CD4-positive, alpha-beta T cell treated with Interleukin-15 for 1 hour (primary cell): Measurements from ENCODE around the gene PKNOX2.

Experiments used
- DNase-seq: peaks from one replicate; pipeline ENCODE4 v3.0.0-alpha.2; 2020

Gene PKNOX2

DNA sequence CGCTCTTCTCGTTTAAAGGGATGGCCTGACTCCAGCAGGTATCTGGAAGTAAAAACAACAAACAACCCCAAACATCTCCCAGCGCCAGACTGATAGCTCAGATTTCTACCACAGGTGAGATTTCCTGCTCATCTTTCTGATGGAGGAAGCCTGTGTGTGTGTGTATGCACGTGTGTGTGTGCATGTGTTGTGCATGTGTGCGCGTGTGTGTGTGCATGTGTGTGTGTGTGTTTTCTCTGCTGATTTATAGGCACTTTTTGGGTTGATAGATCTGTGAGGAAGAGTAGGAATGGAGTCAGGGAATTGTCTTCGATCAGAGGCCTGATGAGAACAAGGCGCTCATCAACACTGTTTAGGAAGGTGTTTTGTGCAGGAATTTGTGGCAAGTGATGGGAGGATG is 103.0 kb downstream of the PKNOX2 start:
- no peak for DNase-seq

DNA sequence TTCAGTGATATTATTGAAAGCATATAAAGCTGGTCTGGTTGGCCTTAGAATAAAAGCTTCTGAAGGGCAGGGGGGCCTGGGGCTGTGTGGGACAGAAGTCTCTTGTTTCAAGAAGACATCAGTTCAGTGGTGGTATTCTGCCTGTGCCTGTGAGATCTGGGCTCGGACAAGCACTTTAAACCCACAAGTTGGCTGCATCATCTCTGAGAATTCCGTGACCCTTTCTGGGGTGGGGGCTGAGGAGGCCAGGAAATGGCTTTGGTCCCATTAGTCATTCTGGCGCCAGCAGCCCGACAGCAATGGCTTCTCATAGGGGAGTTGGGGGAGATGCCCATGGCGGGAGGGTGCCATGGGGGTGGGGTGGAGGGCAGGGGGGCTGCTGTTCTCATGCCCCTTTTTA is 104.1 kb downstream of the PKNOX2 start:
- no peak for DNase-seq

DNA sequence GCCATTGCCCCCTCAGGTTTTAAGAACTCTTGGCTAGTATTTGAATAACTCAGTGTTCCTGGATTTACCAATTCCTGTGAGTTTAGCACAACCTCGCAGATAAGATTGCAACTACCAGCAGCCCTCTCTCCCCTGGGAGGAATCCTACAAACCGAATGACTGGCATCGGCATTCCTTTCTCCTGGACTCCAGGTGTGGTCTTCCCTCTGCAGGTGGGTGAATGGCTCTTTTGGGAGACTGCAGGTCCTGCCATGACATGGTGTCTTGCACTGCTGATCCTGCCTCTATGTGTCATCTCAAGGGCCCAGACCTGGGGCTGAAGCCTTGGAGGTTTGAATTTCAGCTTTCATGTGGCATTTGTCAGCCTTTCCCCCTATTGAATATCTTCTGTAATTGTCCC is 105.6 kb downstream of the PKNOX2 start:
- no peak for DNase-seq

GRCh38 chr11:125270711-125271110 is 106.2 kb downstream of the PKNOX2 start:
- DNase-seq: no peak

DNA sequence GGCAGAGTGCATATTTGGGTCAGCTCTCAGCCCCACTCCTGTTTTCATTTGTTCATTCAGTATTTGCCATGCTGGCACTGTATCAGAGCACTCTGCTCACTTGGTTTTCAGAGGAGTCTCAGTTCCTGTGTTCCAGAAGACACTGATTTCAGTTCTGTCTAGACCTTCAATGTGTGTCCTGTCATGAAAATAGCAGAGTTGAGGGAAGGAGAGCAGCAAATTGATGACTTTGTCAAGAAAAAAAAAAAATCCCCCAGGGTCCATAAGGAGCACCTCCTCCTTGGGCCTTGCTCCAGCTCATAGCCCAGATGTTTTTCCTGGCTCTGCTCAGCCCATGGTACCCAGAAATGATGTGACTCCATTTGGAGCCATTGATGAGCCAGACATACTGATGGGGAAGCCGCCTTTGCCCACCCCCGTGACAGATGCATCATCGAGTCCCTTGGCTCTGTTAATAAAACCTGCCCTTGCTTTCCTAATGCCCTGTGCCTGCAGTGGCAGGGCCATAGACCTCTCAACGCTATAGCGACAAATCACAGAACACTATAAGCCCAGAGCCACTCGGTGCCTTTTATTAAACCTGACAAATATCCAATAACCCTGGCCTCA is 107.0 kb downstream of the PKNOX2 start:
- DNase-seq: no peak

DNA sequence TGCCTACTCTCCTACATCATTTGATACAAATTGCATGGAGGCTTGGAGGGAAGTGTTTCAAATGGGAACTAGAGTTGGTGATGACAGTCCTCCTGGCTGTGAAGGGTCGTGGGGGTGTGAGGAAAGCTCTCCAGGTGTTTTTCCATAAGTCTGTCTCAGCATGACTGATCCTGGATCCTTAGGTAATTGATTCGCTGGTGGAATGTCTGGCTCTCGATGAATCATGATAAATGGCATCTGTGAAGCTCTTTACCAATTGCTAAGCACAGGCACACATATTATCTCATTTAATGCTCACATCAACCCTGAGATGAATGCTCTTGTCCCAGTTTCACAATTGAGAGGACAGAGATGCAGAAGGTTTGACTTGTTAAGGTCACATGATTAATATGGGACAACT is 107.5 kb downstream of the PKNOX2 start:
- DNase-seq: no peak

DNA sequence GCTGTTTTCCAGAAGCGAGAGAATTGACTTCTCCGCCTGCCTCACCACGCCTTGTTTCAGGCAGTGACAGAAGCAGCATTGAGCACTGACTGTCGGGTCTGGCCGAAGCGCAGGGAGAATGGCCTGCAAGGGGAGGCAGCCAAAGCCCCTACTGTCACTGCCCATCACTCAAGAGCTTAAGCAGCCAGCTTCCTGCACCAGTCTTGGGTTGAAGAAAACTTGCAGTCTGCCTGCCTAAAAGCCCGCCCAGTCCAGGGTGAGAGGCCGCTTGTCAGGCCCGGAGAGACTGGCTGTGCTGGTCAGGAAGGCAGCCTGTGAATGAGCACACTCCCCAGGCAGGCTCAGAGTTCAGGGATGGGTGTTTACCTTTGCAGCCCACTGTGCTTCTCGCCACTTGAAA is 108.3 kb downstream of the PKNOX2 start:
- no peak for DNase-seq

DNA sequence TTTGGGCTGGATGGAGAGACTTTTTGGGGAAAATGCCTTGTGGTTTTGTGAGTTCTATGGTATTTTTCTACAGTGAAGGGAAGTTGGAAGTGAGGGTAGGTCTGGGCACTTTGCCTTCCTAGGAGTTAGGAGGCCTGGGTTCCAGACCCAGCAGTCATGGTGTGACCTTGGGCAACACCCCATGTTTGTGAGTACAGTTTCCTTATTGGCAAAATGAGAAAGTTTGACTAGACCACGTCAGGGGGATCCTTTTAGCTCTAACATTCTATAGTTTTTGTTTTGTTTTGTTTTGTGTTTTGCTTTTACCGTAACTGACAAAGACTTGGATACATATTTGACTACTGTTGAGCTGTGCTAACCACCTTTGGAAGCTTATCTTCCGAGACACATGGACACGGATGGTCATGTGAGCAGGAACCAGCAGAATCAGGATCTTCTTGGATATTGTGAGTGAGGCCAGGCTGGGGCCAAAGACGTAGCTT is 109.0 kb downstream of the PKNOX2 start:
- DNase-seq: no peak

DNA sequence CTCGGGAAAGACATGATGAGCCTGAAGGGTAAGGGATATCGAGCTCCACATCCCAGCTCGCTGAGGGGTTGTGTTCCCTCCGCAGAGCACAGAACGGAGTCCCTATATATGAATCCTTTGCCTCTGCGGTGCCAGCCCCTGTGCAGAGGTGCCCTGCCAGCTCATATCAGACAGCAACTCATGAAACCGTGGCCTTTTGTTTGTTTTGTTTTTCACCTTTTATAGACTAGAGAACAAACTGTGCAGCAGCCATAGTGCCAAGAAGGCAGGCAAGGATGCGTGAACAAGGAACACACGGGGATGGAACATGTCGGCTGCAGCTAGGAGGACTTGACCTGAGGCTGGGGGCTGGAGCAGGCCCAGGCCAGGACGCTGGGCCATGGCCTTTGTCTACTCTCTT is 109.8 kb downstream of the PKNOX2 start:
- DNase-seq: no peak

GRCh38 chr11:125274774-125275173 is 110.2 kb downstream of the PKNOX2 start:
- DNase-seq: no peak

DNA sequence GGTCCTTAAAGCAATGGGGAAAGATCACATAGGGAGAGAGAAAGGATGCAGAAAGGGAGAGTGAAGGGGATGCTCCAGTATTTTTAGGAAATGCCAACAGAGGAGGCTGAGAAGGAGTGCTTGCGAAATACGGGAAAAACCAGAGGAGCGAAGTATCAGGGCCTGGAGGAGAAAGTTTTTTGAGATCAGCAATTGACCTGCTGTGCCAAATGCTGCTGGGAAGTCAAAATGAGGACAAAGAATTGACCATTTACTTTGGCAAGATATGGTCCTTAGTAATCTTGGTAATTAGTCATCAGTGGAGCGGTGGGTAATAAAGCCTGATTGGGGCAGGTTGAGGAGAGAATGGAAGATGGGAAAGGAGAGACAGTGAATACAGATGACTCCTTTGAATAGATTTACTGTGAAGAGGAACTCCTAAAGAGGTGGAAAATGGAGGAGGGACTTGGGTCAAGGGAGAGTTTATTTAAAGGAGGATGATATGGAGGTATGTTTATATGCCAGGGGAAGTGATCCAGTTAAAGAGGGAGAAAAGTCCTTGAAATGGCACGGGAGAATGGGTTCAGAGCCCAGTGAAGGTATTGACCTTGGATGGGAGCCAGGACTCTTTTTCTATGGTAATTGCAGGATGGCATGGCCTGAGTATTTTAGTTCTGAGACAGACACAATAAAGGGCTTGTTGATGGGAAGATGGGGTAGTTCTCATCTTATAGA is 111.5 kb downstream of the PKNOX2 start:
- no peak for DNase-seq

GRCh38 chr11:125276619-125276976 is 112.0 kb downstream of the PKNOX2 start:
- no peak for DNase-seq

GRCh38 chr11:125279676-125280418 is 115.3 kb downstream of the PKNOX2 start:
- DNase-seq: no peak

DNA sequence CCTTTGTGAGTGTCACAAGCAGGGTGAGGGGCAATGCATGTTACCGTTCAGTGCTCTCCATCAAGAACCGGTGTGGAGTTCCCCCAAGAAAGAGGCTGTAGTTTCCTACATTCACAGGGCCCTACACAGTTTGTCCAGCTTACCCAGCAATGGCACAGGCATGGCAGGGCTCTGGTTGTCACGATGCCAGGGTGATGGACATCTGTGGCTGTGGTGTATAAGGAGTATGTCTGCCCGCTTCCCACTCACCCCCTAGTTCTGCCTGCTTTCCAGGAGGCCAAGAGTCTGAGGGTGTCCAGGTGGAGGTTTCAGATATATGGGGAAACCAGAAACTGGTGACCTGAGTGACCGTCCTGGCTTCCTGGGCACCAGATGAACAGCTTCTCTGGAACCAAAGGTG is 116.1 kb downstream of the PKNOX2 start:
- DNase-seq: no peak

DNA sequence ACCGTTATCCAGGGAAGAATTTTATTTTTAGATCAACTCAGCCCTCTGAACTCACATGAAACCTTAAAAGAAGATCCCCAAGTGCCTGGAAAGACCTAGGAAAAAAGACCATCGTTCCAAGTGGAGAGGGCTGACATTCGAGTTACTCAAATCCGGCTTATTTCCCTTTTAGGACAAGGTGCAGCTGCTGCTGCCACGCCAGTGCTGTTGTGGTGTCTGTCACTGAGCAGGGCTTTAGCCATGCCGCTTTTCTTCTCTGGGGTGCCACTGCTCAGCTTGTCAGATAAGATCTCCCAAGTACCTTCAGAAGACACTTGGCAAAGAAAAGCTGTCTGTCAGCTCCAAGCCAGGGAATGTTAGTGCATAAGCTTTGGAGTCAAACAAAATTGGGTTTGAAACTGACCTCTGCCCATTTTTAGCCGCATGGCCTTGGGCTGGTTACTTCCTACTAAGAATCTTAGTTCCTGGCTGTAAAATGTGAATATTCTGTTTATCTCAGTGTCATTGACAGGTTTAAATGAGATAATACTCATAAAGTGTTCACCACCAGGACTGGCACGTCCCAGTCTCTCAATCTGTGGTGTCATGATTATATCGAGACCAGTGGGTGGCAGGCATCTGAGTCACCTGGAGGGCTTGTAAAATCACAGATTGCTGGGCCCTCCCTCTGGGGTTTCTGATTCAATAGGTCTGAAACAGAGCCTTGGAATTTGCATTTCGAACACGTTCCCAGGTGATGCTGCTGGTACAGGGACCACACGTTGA is 117.5 kb downstream of the PKNOX2 start:
- no peak for DNase-seq

DNA sequence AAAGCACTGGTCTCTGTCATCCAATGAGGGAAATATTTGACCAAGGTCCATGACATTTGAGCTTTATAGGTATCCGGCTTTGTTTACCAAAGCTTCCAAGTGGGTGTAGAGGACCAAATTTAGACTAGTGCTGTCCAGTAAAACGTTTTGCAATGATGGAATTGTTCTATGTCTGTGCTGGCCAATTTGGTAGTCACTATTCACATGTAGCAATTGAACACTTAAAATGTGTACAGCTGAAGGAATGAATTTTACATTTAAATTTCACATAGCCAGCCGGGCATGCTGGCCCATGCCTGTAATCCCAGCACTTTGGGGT is 118.0 kb downstream of the PKNOX2 start:
- DNase-seq: no peak

- no peak for DNase-seq
Observed at GRCh38 chr11:125284245-125284850, 119.8 kb downstream of the PKNOX2 start.

- no peak for DNase-seq
Observed at GRCh38 chr11:125285844-125286243, 121.3 kb downstream of the PKNOX2 start.

GRCh38 chr11:125286486-125286885 is 121.9 kb downstream of the PKNOX2 start:
- DNase-seq: no peak

- DNase-seq: no peak
Observed at GRCh38 chr11:125287491-125288210, 123.1 kb downstream of the PKNOX2 start.

- DNase-seq: no peak
Observed at GRCh38 chr11:125289419-125290098, 125.0 kb downstream of the PKNOX2 start.

GRCh38 chr11:125290263-125290662 is 125.7 kb downstream of the PKNOX2 start:
- no peak for DNase-seq
